HG03025 (cell line): ENCODE data around the gene SLC24A4.

Experiments
- ATAC-seq: cut with Tn5 transposase; IDR thresholded peaks from one replicate; pipeline ENCODE4 v1.9.1; 2021; ENCODE audit warnings: mild to moderate bottlenecking, moderate library complexity; ENCODE audit not compliant: unreplicated experiment, low FRiP score

Gene SLC24A4

GRCh38 chr14:92470215-92470614 is 147.2 kb downstream of the SLC24A4 start:
- no peak for ATAC-seq

- ATAC-seq = no peak
These were observed 147.8 kb downstream of the SLC24A4 start for GRCh38 chr14:92470811-92471210.

- ATAC-seq = no peak
These were observed 149.0 kb downstream of the SLC24A4 start for GRCh38 chr14:92471919-92472318.

GRCh38 chr14:92472860-92473259 is 149.9 kb downstream of the SLC24A4 start:
- ATAC-seq = no peak

- ATAC-seq = no peak
These were observed 150.4 kb downstream of the SLC24A4 start for GRCh38 chr14:92473261-92473968.

GRCh38 chr14:92473969-92474535 is 151.1 kb downstream of the SLC24A4 start:
- ATAC-seq = no peak

GRCh38 chr14:92475037-92475436 is 152.1 kb downstream of the SLC24A4 start:
- no peak for ATAC-seq

GRCh38 chr14:92475451-92476187 is 152.7 kb downstream of the SLC24A4 start:
- ATAC-seq = no peak

GRCh38 chr14:92480856-92481255 is 157.9 kb downstream of the SLC24A4 start:
- ATAC-seq = no peak

GRCh38 chr14:92481386-92481785 is 158.4 kb downstream of the SLC24A4 start:
- ATAC-seq = no peak

- no peak for ATAC-seq
These were observed 159.0 kb downstream of the SLC24A4 start for GRCh38 chr14:92481811-92482555.

GRCh38 chr14:92482621-92483319 is 159.8 kb downstream of the SLC24A4 start:
- no peak for ATAC-seq

- no peak for ATAC-seq
These were observed 161.3 kb downstream of the SLC24A4 start for GRCh38 chr14:92484132-92484823.

- no peak for ATAC-seq
These were observed 163.9 kb downstream of the SLC24A4 start for GRCh38 chr14:92486881-92487280.

- no peak for ATAC-seq
These were observed 164.7 kb downstream of the SLC24A4 start for GRCh38 chr14:92487513-92488133.

- ATAC-seq = no peak
These were observed 166.7 kb downstream of the SLC24A4 start for GRCh38 chr14:92489394-92490238.

GRCh38 chr14:92490239-92490959 is 167.4 kb downstream of the SLC24A4 start:
- no peak for ATAC-seq

- no peak for ATAC-seq
These were observed 168.8 kb downstream of the SLC24A4 start for GRCh38 chr14:92491782-92492181.
